Activated CD8-positive, alpha-beta memory T cell treated with anti-CD3 and anti-CD28 coated beads for 4 hours (primary cell): Measurements from ENCODE around the gene THPO.
A peak's percentile ranks its signal among the peaks of the same experiment; 100 is the strongest.

Experiments
- DNase-seq, 2 donors: peaks; one replicate each; pipeline ENCODE4 v3.0.0-alpha.2; 2020; ENCODE audit warnings: low read depth in 2 of 2

THPO gene

GRCh38 chr3:184377882-184378445 is at the start of gene THPO:
THPO (minus strand) TSS chr3:184378207; CDS start chr3:184376259, 1,948 bp downstream.
- no peak for DNase-seq

- no peak for DNase-seq
Measured at GRCh38 chr3:184426691-184427141, 48.7 kb upstream of the THPO start.

- no peak for DNase-seq
Measured at GRCh38 chr3:184423561-184423960, 45.6 kb upstream of the THPO start.

- DNase-seq, result no peak
Measured at GRCh38 chr3:184419171-184419570, 41.2 kb upstream of the THPO start.

- peak; percentile 25 to 39 for DNase-seq
Measured at GRCh38 chr3:184417619-184418327, 39.8 kb upstream of the THPO start.

GRCh38 chr3:184415203-184415490 is 37.1 kb upstream of the THPO start:
- no peak for DNase-seq

- DNase-seq, result no peak
Measured at GRCh38 chr3:184414418-184415202, 36.6 kb upstream of the THPO start.

- DNase-seq, result no peak
Measured at GRCh38 chr3:184409946-184410500, 32.0 kb upstream of the THPO start.

- DNase-seq, result no peak
Measured at GRCh38 chr3:184409331-184409926, 31.4 kb upstream of the THPO start.

- DNase-seq, result no peak
Measured at GRCh38 chr3:184405075-184406030, 27.3 kb upstream of the THPO start.

- no peak for DNase-seq
Measured at GRCh38 chr3:184399410-184399809, 21.4 kb upstream of the THPO start.

- no peak for DNase-seq
Measured at GRCh38 chr3:184395320-184395660, 17.3 kb upstream of the THPO start.

GRCh38 chr3:184391266-184391665 is 13.3 kb upstream of the THPO start:
- DNase-seq, result no peak

GRCh38 chr3:184389935-184390528 is 12.0 kb upstream of the THPO start:
- DNase-seq, result no peak

- no peak for DNase-seq
Measured at GRCh38 chr3:184389384-184389783, 11.4 kb upstream of the THPO start.

GRCh38 chr3:184388936-184389230 is 10.9 kb upstream of the THPO start:
- DNase-seq, result no peak

GRCh38 chr3:184388164-184388935 is 10.3 kb upstream of the THPO start:
- DNase-seq, result no peak

- DNase-seq, result no peak
Measured at GRCh38 chr3:184387174-184387714, 9.2 kb upstream of the THPO start.

GRCh38 chr3:184386047-184386806 is 8.2 kb upstream of the THPO start:
- DNase-seq, result no peak
